ENCODE data around the gene SLAMF8. TPM values are rescaled to one million over a fixed set of nuclear protein-coding genes. Genes with fewer than 3 reads are reported as not detected.

SLAMF8 gene
- total and polyA plus RNA-seq, 2 of the 8 experiments (the other 6 are each of a cell fraction or from before 2014, with no cell fraction given): not detected

DNA sequence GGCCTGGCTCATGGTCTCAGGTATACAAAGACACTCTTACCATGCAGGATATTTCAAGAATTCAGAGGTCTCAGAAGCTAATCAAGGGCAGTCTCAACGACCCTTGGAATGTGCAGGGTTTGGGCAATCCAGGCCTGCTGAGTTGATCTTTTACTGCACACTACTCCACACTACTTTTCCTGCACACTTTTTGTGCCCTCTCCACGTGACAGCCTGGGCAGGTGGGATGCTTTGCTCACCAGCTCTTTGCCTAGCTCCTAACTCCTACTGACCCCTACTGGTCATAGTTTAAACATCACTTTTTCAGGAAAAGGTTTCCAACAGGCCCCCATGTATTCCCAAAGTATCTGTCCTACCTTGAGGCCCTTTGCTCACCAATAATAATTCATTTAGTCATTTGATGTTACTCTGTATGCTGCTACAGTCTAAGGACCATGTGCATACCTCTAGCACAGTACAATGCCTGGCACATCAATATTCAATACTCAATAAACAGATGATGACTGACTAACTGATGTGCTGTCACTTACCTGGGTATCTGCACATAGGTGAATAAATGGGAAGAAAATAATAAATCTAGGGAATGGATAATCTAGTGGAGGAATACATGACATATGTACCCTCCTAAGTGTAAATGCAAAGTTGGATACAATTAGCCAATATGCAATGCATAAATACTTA, 36.3 kb upstream of the SLAMF8 start (continued):
- TF ChIP-seq RAD21 (IDR thresholded peaks at IDR 0.05 in 1 of 2, conservative IDR thresholded peaks at IDR 0.05 in 1 of 2; ENCODE audit: low read depth in 2 of 2, low read length in 2 of 2) (peak; percentile 79 to 84), SP4 (IDR thresholded peaks at IDR 0.05; ENCODE audit: low read length) (no peak), BRCA1 (IDR thresholded peaks at IDR 0.05; ENCODE audit: low read depth, low read length) (no peak), HDAC6 (IDR thresholded peaks at IDR 0.05; ENCODE audit: low read depth, low read length) (no peak), KDM4A (IDR thresholded peaks at IDR 0.05; ENCODE audit: low read depth, low read length, severe bottlenecking) (no peak), SAP30 (IDR thresholded peaks at IDR 0.05; ENCODE audit: insufficient read depth, insufficient replicate concordance, low read length) (no peak), SUZ12 (IDR thresholded peaks at IDR 0.05; ENCODE audit: low read length) (no peak), GABPA (IDR thresholded peaks at IDR 0.05; ENCODE audit: borderline replicate concordance, insufficient read depth, low read length) (no peak), ZNF274 (IDR thresholded peaks at IDR 0.05; ENCODE audit: borderline replicate concordance, extremely low read depth, low read length) (no peak), CTBP2 (IDR thresholded peaks at IDR 0.05; ENCODE audit: borderline replicate concordance, insufficient read depth, insufficient read length, low read length) (no peak)
- TF ChIP-seq, protein P1, sequence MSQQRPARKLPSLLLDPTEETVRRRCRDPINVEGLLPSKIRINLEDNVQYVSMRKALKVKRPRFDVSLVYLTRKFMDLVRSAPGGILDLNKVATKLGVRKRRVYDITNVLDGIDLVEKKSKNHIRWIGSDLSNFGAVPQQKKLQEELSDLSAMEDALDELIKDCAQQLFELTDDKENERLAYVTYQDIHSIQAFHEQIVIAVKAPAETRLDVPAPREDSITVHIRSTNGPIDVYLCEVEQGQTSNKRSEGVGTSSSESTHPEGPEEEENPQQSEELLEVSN (IDR thresholded peaks at IDR 0.05): peak; percentile 44; the same call in 1 of the 2 replicates
- TF ChIP-seq, protein P2, sequence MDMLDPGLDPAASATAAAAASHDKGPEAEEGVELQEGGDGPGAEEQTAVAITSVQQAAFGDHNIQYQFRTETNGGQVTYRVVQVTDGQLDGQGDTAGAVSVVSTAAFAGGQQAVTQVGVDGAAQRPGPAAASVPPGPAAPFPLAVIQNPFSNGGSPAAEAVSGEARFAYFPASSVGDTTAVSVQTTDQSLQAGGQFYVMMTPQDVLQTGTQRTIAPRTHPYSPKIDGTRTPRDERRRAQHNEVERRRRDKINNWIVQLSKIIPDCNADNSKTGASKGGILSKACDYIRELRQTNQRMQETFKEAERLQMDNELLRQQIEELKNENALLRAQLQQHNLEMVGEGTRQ (IDR thresholded peaks at IDR 0.05; ENCODE audit: low read length): peak; percentile 86
